Islet precursor cell (in vitro differentiated cells): Measurements from ENCODE around the gene PTPRN.
"Not testable (repeated sequence)": the region's sequence is repeated elsewhere in the genome, so short reads cannot be mapped to it uniquely, and the experiment has no call there.

Source experiments
- DNase-seq: peaks from one replicate; pipeline ENCODE4 v3.0.0-alpha.2; 2018

Gene PTPRN

DNA sequence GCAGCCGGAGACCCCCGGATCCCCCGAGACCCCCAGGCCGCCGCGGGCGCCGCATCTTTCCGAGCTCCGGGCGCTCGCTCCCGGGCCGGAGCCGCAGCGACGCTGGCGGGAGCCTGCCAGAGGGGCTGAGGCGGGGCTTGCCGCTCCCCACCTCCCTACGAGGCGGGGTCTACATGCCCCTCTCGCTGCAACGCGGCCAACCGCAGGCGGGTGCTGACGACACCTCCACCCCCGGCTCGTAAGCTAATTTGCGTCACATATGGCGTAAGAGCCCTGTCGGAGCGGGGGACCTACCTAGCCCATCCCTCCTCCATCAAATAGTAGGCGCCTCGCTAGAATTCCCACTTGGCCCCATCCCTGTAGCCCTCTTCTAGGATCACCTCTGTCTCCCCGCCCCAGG, at the start of gene PTPRN:
Gene PTPRN, minus strand, starts transcription at position 124 of the 400 bp plus-strand sequence. Its CDS starts 69 bp downstream, at position 55.
- peak; percentile 82 for DNase-seq

DNA sequence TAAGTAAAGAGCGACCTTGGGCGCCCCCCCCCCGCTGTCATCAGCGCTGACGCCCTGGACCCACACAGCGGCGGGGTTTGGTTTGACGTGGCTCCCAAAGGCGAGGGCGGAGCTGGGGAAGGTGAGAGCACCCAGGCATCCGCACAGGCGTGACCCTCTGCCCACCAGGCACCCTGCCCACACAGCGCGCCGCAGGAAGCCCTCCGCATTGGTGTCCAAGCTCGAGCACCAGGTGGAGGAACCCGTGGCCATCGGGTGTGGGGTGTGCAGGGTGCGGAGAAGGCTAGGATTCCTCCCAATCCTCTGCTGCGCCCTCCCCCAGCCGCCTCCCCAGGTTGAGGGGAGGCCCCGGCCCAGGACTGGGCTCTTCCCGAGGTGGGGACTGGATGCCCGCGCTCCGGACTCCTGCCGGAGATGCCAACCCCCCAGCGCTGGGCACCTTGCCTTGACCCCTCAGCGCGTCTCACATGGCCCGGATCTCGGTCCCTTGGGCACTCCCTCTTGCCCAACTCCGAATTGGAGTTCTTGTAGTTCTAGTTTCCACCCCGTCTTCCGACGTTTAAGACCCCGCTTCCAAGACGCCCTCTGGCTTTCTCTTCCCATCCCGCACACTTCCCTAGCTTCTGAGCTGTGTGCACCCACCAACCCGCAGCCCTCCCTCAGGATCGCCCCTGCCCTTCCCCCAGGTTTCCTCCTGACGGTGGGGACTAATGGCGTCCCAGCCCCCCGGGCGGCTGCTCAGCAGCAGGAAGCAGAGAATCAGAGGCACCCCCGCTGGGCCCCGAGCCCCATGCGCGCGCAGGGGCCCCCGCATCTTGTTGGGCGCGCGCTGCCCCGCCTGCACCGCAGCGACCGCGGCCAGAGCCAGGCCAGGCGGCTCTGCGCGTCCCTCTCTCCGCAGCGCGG, 49.2 kb upstream of the PTPRN start:
- DNase-seq, result no peak

DNA sequence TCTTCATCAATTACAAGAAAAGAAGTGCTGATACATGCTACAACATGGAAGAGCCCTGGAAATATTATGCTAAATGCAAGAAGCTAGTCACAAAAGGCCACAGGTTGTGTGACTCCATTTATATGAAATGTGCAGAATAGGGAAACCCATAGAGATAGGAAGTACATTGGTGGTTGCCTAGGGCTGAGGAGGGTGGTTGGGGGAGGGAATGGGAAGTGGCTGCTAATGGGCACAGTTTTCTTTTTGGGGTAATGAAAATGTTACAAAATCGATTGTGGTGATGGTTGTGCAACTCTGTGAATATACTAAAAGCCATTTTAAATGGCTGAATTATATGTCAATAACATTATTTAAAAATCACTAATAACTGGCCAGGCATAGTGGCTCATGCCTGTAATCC, 47.6 kb upstream of the PTPRN start:
- no peak for DNase-seq

DNA sequence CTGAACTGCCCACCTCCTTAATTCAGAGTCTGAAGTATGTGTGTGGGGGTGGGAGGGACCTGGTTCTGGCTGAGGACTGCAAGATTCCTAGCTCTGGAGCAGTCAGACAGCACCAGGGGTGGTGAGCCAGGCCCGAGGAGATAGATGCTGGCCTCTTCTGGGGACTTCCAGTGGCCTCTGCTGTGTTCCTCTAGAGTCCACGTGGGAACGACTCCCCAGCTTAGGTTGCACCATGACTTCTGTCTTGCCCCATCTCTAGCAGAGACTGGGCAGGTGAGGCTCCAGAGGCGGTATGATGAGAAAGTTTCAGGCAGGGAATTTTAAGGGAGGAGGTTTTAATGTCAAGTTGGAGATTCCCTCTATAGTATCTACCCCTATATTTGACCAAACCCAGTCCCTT, 45.4 kb upstream of the PTPRN start:
- DNase-seq, result no peak

DNA sequence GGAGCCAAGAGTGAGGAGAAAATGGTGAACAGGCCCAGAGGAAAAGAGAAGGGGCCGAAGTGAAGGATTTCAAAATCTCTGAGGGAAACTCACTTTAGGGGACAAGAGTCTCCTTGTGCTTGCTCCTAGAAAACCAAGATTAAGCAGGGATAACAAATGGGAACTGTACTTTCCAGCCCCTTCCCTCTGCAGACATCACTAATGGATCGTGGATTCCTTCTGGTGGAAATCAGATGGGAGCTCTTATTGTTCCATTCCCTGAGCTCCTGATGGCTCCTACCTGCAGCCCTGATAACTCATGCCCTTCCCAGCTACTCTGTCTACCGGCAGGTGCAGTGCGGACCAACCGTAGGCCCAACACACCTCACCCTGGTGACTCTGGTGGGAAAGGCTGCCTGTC, 43.9 kb upstream of the PTPRN start:
- DNase-seq, result no peak

DNA sequence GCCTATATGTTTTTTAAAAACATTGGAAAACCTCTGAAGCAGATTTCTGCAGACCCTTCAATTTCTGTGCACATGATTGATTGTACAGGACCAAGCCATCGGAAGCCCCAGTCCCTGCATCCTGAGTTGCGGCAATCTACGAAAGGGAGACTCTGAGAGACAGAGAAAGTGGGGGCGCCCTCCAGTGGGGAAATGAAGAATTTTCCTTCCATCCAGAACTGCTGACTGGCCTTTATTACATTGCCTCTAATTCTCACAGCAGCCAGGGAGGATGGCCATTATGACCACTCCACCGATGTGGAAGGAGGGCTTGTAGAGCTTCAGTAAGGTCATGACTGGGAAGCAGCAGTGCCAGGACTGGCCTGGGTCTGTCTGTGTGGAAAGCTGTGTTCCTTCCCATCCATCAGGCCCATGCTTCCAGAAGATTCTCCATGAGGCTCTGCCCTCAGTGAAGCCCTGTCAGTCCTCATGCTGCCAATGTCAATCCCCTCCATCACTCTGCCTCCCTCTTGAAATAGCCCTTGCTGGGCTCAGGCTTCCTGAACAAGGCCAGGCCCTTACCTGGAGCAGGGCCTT, 43.3 kb upstream of the PTPRN start:
- DNase-seq, result peak; percentile 77

DNA sequence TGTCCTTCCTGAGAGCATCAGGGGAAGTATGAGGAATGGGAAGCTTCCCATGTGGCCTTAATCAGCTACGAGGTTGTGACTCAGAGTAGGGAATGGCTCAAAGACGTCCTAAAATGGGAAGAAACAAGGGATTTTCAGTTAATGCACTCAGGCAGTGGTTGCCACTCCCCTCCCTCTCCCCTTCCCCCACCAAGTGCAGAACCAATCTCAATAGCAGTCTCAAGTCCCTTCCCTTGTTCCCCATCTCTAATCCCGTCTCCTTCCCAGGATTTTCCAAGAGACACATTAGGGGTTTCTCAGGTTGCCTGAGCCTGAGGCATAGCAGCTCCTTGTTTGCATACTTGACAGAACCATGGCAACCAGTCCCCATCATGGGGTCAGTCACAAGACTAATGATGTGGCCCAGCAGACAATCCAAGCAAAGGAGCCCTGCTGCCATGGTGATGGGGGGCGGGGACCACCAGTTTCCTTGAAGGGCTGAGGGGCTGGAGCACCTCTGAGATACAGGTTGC, 41.6 kb upstream of the PTPRN start:
- DNase-seq, result peak; percentile 64

DNA sequence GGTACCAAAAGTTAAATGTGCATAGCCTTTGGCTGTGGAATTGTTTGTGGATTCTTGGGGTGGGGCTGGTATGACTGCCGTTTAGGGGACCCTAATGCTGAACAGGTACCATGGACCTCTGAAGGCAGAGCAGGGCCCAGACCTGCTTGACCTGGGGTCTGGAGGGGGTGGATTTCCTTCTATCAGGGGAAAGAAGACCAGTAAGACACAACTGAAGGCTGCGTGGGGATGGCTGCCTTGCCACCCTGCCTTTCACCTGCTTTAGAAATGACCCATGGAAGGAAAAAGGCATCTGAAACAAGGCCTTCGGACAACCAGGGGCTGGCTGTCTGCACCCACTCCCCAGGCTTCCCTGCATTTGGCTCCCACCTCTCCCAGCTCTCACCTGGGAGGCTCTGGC, 41.0 kb upstream of the PTPRN start:
- DNase-seq, result no peak

DNA sequence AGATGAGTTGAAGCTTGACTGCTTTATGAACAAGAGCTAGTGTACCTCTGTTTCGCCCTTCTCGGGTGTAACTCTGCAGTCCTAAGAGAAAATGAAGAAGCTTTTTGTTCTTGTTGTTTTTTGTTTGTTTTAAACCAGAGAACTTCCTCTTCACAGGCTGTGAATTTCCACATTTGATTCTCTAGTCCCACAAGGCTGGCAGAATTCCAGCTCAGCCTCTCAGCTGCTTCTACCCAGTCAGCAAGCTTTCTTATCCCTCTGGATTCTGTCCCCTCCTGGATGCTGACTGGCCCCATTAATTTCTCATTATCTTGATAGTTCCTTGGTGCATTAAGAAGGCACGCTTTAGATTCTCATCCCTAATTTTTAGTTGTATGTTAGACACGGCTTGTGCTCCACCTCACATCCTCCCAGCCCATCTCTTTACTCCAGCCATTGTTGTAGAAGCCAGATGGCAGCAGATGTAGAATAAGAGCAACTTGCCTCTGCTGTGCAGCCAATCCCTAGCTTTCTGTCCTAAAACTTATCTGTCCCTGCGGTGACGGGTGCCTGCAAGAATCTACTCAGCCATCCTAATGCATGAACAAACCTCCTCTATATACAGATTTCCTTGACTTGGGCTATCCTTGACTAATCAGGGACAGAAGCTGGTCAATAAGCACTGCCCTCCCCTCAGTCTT, 35.7 kb upstream of the PTPRN start:
- no peak for DNase-seq

DNA sequence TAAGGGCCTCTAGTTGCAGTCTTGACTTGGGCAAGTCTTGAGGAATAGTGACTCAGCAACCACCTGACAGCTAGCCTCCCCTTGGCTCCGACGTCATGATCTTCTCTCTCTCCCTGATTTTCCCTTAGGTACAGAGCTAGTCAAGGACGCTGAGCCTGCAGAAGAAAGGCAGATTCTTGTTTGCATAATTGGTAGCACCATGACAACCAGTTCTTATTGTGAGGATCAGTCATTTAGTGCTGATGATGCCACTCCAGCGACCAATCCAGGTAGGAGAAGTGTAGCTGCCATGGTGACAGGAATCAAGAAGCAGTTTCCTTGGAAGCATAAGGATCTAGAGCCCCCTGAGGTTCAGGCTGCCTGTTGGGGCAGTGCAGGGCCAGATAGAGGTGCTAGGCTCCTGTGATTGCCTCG, 26.2 kb upstream of the PTPRN start:
- no peak for DNase-seq

DNA sequence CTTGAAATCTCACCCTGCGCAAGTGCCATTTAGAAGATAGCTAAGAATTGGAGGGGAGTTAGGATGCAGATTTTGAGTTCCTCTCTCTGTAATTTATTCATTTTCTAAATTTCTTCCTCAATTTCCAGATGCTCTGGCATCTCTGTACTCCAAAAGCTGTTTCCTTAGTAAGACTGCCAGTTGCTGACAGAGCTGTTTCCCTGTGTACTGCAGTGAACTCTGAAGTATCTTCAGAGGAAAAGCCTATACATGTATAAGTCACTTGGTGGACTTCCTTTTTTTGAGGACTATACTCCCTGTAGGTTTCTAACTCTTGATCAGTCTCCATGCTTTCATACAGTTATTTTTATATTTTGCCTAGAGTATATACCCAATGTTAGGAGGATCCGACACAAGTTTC, 24.9 kb upstream of the PTPRN start:
- DNase-seq, result no peak

DNA sequence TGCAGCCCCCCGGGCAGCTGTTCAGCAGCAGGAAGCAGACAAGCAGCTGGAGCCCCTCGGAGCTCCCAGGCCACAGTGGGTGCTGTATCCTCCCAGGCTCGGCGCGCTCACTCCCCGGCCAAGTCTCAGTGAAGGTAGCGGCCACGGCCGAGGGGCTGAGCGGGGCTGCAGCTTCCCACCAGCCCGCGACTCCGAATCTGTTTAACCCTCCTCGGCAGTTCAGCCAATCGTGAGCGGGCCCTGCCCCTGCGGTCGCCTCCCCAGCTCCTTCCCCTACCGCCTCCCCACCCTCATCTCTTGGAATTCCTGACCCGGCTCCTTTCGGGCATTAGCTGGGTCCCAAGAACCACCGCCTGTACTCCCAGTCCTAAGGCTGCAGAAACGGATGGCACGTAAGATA, 23.3 kb upstream of the PTPRN start, which contains the start of gene RESP18:
Gene RESP18, minus strand, starts transcription at position 203 of the 400 bp plus-strand sequence.
- no peak for DNase-seq

DNA sequence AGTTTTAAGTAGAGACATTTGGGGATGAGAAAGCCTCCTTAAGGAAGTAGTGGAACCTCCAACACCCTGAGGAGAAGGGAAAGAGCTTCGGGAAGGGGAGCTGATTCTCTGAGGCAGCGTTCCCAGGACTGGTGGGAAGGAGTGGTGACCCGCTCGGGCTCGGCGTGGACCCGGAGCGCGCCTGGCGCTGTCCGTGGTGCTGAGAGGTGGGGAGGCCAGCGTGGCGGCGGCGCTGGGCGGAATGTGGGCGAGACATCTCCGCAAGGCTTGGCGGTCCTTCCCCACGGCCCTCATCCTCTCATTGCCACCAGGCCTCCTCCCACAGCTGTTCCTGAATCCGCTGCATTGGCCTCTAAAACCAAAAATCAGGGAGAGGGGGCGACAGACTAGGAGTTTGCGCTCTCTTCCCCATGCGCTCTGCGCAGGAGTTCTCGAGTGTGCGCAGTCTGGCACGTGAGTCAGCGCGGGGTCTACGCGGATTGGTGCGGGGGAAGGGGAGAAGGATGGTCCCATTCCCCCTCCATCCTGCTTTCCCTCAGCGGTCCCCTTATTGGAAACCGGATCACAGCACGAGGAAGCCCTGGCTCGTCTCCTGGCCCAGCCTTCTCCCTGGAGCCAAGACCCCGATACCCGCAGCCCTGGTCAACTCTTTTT, 22.5 kb upstream of the PTPRN start:
- peak; percentile 83 for DNase-seq

DNA sequence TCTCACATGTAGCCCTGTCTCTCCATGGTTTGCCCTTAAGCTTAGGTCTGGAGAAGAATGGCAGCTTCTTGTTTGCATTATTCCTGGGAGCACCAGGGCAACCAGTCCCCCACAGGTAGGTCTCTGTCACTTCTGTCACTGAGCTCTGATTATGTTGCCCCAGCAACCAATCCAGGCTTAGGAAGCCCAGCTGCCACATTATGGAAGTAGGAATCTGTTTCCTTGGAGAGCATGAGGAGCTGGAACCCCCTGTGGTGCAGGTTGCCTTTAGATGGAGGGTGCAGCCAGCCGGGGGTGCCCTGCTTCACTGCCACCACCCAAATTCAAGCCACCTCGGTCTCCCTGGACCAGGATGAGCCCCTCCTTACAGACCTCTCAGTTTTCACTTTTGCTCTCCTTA, 18.5 kb upstream of the PTPRN start:
- DNase-seq, result no peak

DNA sequence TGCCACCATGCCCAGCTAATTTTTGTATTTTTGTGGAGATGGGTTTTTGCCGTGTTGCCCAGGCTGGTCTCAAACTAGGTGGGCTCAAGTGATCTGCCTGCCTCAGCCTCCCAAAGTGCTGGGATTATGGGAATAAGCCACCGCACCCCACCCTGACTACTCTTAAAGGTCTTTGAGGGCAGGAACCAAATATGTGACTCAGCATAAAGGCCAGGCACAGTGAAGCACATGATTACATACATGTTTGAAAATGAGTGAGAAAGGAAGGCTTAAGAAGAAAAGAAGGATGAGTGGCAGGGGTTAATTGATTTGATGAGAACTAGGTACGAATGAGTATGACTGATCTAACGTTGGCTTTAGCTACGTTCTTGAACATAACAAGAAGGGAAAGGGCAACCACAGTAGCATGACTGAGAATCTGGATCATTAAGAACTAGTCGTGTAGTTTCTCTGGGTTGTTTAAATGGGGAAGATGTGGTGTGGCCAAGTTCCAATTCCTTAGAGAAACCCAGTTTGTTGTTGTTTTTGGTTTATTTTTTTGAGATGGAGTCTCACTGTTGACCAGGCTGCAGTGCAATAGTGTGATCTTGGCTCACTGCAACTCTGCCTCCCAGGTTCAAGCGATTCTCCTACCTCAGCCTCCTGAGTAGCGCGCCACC, 16.6 kb upstream of the PTPRN start:
- no peak for DNase-seq

DNA sequence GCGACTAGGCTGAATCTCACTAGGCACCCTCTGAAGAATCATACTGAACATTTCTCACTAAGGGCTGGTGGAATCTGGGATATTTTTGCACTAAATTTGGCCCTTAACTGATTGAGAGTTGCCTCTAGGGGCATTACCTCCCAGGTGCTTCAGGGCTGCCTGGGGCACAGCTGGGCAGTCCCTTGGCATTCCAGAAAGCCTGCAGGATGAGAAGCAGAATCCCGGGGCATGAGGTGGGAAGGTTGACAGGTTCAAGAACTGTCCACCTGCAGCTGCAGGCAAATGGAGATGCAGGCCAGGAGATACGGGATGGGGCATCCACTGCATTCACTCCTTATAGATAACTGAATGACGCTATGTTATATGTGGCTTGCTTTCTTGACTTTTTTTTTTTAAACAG, 15.9 kb upstream of the PTPRN start:
- DNase-seq, result no peak

DNA sequence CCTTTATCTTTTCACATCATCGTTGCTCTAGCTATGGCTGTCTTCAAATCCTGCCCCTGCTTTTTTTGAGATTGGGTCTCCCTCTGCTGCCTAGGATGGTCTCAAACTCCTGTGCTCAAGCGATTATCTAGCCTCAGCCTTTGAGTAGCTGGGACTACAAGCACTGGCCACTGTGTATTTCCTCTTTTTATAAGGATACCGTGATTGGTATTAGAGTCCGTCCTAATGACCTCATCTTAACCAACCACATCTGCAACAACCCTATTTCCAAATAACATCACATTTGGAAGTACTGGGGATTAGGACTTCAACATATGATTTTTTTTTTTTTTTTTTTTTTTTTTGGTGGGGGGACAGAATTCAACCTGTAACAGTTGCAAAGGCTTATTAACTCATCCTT, 14.2 kb upstream of the PTPRN start:
- DNase-seq, result no peak

DNA sequence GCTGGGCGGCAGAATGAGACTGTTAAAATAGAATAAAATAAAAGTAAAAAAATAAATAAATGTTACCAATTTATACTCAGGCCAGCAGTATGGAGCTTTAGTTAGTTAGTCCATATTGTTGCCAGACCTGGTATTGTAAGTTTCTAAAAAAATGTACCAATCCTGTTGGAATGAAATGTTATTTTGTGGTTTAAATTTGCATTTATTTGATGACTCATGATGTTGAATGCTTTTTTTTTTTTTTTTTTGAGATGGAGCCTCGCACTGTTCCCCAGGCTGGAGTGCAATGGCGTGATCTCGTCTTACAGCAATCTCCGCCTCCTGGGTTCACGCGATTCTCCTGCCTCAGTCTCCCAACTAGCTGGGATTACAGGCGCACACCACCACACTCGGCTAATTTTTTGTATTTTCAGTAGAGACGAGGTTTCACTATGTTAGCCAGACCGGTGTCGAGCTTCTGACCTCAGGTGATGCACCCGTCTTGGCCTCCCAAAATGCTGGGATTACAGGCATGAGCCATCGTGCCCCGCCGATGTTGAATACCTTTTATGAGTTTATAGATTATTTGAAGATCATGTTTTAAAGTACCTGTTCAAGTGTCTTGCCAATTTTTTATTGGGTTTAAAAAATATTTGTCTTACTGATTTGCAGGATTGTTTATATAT, 5.7 kb upstream of the PTPRN start:
- DNase-seq, result no peak

DNA sequence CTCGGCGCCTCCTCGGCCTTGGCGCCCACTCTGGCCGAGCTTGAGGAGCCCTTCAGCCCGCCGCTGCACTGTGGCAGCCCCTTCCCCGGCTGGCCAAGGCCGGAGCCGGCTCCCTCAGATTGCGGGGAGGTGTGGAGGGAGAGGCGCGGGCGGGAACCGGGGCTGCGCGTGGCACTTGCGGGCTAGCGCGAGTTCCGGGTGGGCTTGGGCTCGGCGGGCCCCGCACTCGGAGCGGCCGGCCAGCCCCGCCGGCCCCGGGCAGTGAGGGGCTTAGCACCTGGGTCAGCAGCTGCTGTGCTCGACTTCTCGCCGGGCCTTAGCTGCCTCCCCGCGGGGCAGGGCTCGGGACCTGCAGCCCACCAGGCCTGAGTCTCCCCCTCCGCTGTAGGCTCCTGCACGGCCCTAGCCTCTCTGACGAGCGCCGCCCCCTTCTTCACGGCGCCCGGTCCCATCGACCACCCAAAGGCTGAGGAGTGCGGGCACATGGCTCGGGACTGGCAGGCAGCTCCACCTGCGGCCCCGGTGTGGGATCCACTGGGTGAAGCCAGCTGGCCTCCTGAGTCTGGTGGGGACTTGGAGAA, 3.6 kb upstream of the PTPRN start:
- DNase-seq, result not testable (repeated sequence)

DNA sequence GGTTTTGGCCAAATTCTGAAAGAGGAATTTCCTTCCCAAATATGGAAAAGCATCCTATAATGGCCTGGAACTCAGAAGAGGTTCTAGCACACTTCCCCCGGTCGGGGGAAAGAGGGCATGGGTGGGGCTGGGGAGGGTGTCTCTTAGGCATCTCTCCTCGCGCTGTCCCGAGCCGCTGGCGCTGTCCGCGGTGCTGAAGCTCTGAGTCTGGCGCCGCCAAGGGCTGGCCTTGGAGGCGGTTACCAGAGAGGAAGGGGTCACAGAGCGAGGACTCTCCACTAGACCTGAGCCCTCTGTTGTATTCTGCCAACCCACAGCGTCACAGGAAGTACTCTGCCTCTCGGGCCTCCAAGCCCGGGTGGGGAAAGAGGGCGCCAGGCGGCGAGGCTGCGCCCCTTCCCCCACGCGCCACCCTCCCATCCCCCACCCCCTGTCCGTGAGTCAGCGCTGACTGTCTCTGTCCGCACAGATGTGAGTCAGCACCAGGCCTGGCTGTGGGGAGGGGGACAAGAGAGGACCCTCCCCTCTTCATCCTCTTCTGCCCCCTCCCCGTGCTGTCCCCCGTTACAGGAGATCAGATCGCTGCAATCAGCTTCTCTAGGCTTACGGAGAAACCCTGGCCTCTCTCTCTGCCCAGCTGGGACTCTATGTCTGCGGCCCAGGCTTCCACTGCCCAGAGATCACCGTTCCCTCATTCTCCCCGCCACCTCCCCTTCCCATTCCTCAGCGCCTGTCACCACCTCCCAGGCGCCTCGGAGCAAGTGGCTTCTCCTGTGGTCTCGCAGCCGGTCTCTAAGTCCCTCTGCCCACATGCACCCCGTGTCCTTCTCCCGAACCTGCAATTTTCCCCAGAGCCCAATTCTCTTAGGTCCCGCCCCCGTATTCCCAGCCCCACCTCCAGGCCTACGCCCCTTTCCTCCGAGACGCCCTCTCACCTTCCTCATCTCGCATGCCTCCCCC, 779 bp downstream of the PTPRN start:
- peak; percentile 95 for DNase-seq
